ENCODE measurements around the gene IFT27. TPM values are rescaled to one million over a fixed set of nuclear protein-coding genes. Genes with fewer than 3 reads are reported as not detected.
A peak's percentile ranks its signal among the peaks of the same experiment; 100 is the strongest.

Gene IFT27
- total and polyA plus RNA-seq, 9 donors = 19.2 to 26.7 (median 23.9) TPM

- H3K4me1 ChIP-seq (ENCODE audit: control insufficient read depth, insufficient read depth, low read length) = no peaks in the 10 kb centered on the region
- no peaks in the 10 kb centered on the region for H3K36me3 ChIP-seq (ENCODE audit: control insufficient read depth, insufficient read depth, low read length)
- H3K27me3 ChIP-seq (ENCODE audit: control insufficient read depth, insufficient read depth, low read length) = peaks cover 11% of the 10 kb centered on the region
- no peaks in the 10 kb centered on the region for H3K9me3 ChIP-seq (replicated peaks; ENCODE audit: control insufficient read depth, low read depth, low read length)
- DNase-seq = peak; percentile 26
- WGBS (ENCODE audit: insufficient coverage) = no CpG with 5 or more reads among the region's 11 CpGs
- no peak overlapping the region for H3K4me3 ChIP-seq (ENCODE audit: low read length)
- no peak overlapping the region for H3K27ac ChIP-seq (ENCODE audit: low read length)
These were observed 29.4 kb downstream of the IFT27 start for GRCh38 chr22:36746375-36746970.

- Histone ChIP-seq H3K9me3 (replicated peaks; ENCODE audit: control insufficient read depth, low read depth, low read length) (no peaks in the 10 kb centered on the region), H3K27me3 (ENCODE audit: control insufficient read depth, insufficient read depth, low read length) (peaks cover 11% of the 10 kb centered on the region), H3K4me1 (ENCODE audit: control insufficient read depth, insufficient read depth, low read length) (no peaks in the 10 kb centered on the region), H3K36me3 (ENCODE audit: control insufficient read depth, insufficient read depth, low read length) (no peaks in the 10 kb centered on the region), H3K27ac (ENCODE audit: low read length) (no peak overlapping the region), H3K4me3 (ENCODE audit: low read length) (no peak overlapping the region)
- 68% methylated on average over 5 of the region's 8 CpGs for WGBS (ENCODE audit: insufficient coverage)
- no peak for DNase-seq
These were observed 30.5 kb downstream of the IFT27 start for GRCh38 chr22:36745301-36745995.

DNA sequence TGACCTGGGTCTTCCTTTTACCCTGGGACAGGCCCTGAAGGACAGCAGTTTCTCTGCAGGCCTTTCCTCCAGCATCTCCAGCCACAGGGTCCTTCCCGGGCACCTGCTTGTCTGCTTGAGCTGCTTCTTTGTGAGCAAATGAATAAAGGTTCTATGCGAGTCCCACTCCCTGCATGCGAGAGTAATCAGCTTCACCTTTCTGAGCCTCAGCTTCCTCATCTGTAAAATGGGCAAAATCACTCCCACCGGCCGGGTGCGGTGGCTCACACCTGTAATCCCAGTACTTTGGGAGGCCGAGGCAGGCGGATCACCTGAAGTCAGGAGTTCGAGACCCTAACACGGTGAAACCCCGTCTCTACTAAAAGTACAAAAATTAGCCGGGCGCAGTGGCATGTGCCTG is 31.1 kb downstream of the IFT27 start:
- DNase-seq = no peak
- no peaks in the 10 kb centered on the region for H3K4me1 ChIP-seq (ENCODE audit: control insufficient read depth, insufficient read depth, low read length)
- H3K27me3 ChIP-seq (ENCODE audit: control insufficient read depth, insufficient read depth, low read length) = peaks cover 7% of the 10 kb centered on the region
- WGBS (ENCODE audit: insufficient coverage) = 90% methylated on average over 11 of the region's 13 CpGs
- no peak overlapping the region for H3K4me3 ChIP-seq (ENCODE audit: low read length)
- H3K9me3 ChIP-seq (replicated peaks; ENCODE audit: control insufficient read depth, low read depth, low read length) = no peaks in the 10 kb centered on the region
- no peaks in the 10 kb centered on the region for H3K36me3 ChIP-seq (ENCODE audit: control insufficient read depth, insufficient read depth, low read length)
- H3K27ac ChIP-seq (ENCODE audit: low read length) = no peak overlapping the region

DNA sequence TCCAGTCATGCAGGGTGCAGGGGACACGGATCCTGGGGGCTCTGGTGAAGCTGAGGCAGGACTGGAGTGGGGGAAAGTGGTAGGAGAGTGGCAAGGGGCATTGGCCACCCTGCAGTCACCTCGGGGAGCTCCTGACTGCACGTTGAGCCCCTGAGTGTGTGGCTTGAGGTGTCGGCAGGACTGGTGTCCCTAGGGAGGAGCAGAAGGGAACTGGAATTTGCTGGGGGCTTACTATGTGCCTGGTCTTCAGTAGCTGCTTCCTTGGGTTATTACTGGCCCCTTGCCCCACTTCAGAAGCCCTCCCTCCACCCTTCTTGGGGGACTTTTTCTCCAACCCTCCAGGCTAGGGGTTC is 31.5 kb downstream of the IFT27 start:
- Histone ChIP-seq H3K9me3 (replicated peaks; ENCODE audit: control insufficient read depth, low read depth, low read length) (no peaks in the 10 kb centered on the region), H3K4me1 (ENCODE audit: control insufficient read depth, insufficient read depth, low read length) (no peaks in the 10 kb centered on the region), H3K27ac (ENCODE audit: low read length) (no peak overlapping the region), H3K27me3 (ENCODE audit: control insufficient read depth, insufficient read depth, low read length) (peaks cover 5% of the 10 kb centered on the region), H3K36me3 (ENCODE audit: control insufficient read depth, insufficient read depth, low read length) (no peaks in the 10 kb centered on the region), H3K4me3 (ENCODE audit: low read length) (no peak overlapping the region)
- no peak for DNase-seq
- WGBS (ENCODE audit: insufficient coverage) = 42% methylated on average over 4 of the region's 4 CpGs

GRCh38 chr22:36743591-36744412 is 32.1 kb downstream of the IFT27 start:
- H3K27ac ChIP-seq (ENCODE audit: low read length) = no peak overlapping the region
- WGBS (ENCODE audit: insufficient coverage) = 65% methylated on average over 21 of the region's 21 CpGs
- H3K27me3 ChIP-seq (ENCODE audit: control insufficient read depth, insufficient read depth, low read length) = peaks cover 5% of the 10 kb centered on the region

GRCh38 chr22:36743011-36743410 is 32.9 kb downstream of the IFT27 start:
- Histone ChIP-seq H3K36me3 (ENCODE audit: control insufficient read depth, insufficient read depth, low read length) (no peaks in the 10 kb centered on the region), H3K9me3 (replicated peaks; ENCODE audit: control insufficient read depth, low read depth, low read length) (no peaks in the 10 kb centered on the region), H3K27ac (ENCODE audit: low read length) (no peak overlapping the region), H3K4me3 (ENCODE audit: low read length) (no peak overlapping the region), H3K27me3 (ENCODE audit: control insufficient read depth, insufficient read depth, low read length) (peaks cover 5% of the 10 kb centered on the region), H3K4me1 (ENCODE audit: control insufficient read depth, insufficient read depth, low read length) (no peaks in the 10 kb centered on the region)
- WGBS (ENCODE audit: insufficient coverage) = 100% methylated on average over 1 of the region's 4 CpGs
- DNase-seq = no peak

More at GRCh38 chr22:36743591-36744412, 32.1 kb downstream of the IFT27 start:
- Histone ChIP-seq H3K4me3 (ENCODE audit: low read length) (no peak overlapping the region), H3K36me3 (ENCODE audit: control insufficient read depth, insufficient read depth, low read length) (no peaks in the 10 kb centered on the region), H3K9me3 (replicated peaks; ENCODE audit: control insufficient read depth, low read depth, low read length) (no peaks in the 10 kb centered on the region), H3K4me1 (ENCODE audit: control insufficient read depth, insufficient read depth, low read length) (no peaks in the 10 kb centered on the region)
- no peak for DNase-seq

GRCh38 chr22:36741968-36742367 is 34.0 kb downstream of the IFT27 start:
- no peaks in the 10 kb centered on the region for H3K9me3 ChIP-seq (replicated peaks; ENCODE audit: control insufficient read depth, low read depth, low read length)
- H3K36me3 ChIP-seq (ENCODE audit: control insufficient read depth, insufficient read depth, low read length) = no peaks in the 10 kb centered on the region
- WGBS (ENCODE audit: insufficient coverage) = 65% methylated on average over 4 of the region's 6 CpGs
- no peak for DNase-seq
- H3K4me3 ChIP-seq (ENCODE audit: low read length) = no peak overlapping the region
- no peaks in the 10 kb centered on the region for H3K4me1 ChIP-seq (ENCODE audit: control insufficient read depth, insufficient read depth, low read length)
- no peak overlapping the region for H3K27ac ChIP-seq (ENCODE audit: low read length)
- H3K27me3 ChIP-seq (ENCODE audit: control insufficient read depth, insufficient read depth, low read length) = peaks cover 4% of the 10 kb centered on the region

DNA sequence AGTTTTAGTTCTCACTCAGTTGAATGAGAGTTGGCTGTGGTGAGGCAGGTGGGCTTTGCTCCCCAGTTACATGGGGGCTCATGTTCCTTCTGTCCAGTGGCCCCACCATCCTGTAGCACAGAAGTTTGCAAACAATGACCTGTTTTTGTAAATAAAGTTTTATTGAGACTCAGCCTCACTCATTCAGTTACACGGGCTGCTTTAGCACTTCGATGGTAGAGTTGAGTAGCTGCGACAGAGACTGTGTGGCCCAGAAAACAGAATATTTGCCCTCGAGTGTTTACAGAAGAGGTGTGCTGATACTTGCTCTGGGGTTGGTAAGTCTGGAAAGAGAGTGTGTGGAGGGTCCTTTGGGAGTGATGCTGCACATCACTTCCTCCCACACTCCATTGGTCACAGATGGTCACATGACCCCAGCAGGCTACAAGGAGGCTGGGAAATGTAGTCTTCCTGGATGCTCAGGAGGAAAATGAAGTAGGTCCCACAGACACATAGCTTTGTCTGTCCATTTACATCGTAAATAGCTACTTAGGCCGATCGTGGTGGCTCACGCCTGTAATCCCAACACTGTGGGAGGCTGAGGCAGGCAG is 34.6 kb downstream of the IFT27 start:
- DNase-seq = no peak
- Histone ChIP-seq H3K4me1 (ENCODE audit: control insufficient read depth, insufficient read depth, low read length) (no peaks in the 10 kb centered on the region), H3K9me3 (replicated peaks; ENCODE audit: control insufficient read depth, low read depth, low read length) (no peaks in the 10 kb centered on the region), H3K27ac (ENCODE audit: low read length) (no peak overlapping the region), H3K4me3 (ENCODE audit: low read length) (no peak overlapping the region), H3K36me3 (ENCODE audit: control insufficient read depth, insufficient read depth, low read length) (no peaks in the 10 kb centered on the region), H3K27me3 (ENCODE audit: control insufficient read depth, insufficient read depth, low read length) (peaks cover 8% of the 10 kb centered on the region)
- WGBS (ENCODE audit: insufficient coverage) = 83% methylated on average over 7 of the region's 8 CpGs

DNA sequence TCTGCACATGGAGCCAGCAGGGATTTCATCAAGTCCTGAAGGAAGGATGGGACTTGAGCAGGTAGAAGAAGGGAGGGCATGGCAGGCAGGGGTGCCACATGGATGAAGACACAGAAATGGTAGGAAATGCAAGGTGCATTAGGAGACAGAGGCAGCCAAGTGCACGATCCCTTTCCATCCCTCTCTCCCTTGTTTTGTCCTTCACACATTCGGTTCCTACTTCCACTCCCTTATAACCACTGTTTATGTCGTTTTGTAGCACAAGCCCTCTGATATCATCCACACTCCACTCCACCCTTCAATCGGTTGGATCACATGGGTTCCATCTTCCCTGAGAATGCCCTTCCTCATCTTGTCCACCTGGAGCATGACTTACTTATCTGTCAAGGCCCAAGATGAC is 35.2 kb downstream of the IFT27 start:
- H3K9me3 ChIP-seq (replicated peaks; ENCODE audit: control insufficient read depth, low read depth, low read length) = no peaks in the 10 kb centered on the region
- no peak overlapping the region for H3K4me3 ChIP-seq (ENCODE audit: low read length)
- H3K27me3 ChIP-seq (ENCODE audit: control insufficient read depth, insufficient read depth, low read length) = peaks cover 11% of the 10 kb centered on the region
- 90% methylated on average over 4 of the region's 4 CpGs for WGBS (ENCODE audit: insufficient coverage)
- DNase-seq = no peak
- H3K36me3 ChIP-seq (ENCODE audit: control insufficient read depth, insufficient read depth, low read length) = no peaks in the 10 kb centered on the region
- no peaks in the 10 kb centered on the region for H3K4me1 ChIP-seq (ENCODE audit: control insufficient read depth, insufficient read depth, low read length)
- no peak overlapping the region for H3K27ac ChIP-seq (ENCODE audit: low read length)

DNA sequence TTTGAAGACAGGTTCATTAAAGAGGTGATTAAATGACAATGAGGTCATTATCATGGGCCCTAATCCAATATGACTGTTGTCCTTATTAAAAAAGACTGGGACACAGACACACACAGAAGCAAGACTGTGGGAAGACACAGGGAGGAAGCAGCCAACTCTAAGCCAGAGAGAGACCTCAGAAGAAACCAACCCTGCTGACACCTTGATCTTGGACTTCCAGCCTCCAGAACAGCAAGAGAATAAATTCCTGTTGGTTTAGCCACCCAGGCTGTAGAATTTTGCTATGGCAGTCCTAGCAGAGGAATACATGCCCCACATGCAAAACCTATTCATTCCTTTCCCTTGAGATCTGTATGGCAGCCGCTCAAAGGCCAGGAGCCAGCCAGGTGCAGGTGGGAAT is 36.7 kb downstream of the IFT27 start:
- H3K27ac ChIP-seq (ENCODE audit: low read length) = no peak overlapping the region
- H3K9me3 ChIP-seq (replicated peaks; ENCODE audit: control insufficient read depth, low read depth, low read length) = no peaks in the 10 kb centered on the region
- H3K27me3 ChIP-seq (ENCODE audit: control insufficient read depth, insufficient read depth, low read length) = peaks cover 10% of the 10 kb centered on the region
- H3K4me3 ChIP-seq (ENCODE audit: low read length) = no peak overlapping the region
- H3K4me1 ChIP-seq (ENCODE audit: control insufficient read depth, insufficient read depth, low read length) = no peaks in the 10 kb centered on the region
- DNase-seq = no peak
- no peaks in the 10 kb centered on the region for H3K36me3 ChIP-seq (ENCODE audit: control insufficient read depth, insufficient read depth, low read length)
- 67% methylated on average over 1 of the region's 1 CpG for WGBS (ENCODE audit: insufficient coverage)
